Progenitor cell of endocrine pancreas (in vitro differentiated cells): Measurements from ENCODE around the gene ABR. TPM values are rescaled to one million over a fixed set of nuclear protein-coding genes. Genes with fewer than 3 reads are reported as not detected.

ENCODE experiments used
- DNase-seq: peaks from one replicate; pipeline ENCODE4 v3.0.0; 2021; ENCODE audit warnings: low spot score; ENCODE audit not compliant: unreplicated experiment
- H3K27ac Mint-ChIP-seq: 2 replicates; pipeline ENCODE4 v1.8.0; 2021; ENCODE audit warnings: mild to moderate bottlenecking, moderate library complexity, mixed read lengths
- H3K27me3 Mint-ChIP-seq: 2 replicates; pipeline ENCODE4 v1.8.0; 2021; ENCODE audit warnings: mixed read lengths
- H3K36me3 Mint-ChIP-seq: 2 replicates; pipeline ENCODE4 v1.8.0; 2022; ENCODE audit warnings: mixed read lengths; ENCODE audit not compliant: insufficient read depth
- H3K4me1 Mint-ChIP-seq: 2 replicates; pipeline ENCODE4 v1.8.0; 2021; ENCODE audit warnings: low read depth, mixed read lengths
- H3K4me3 Mint-ChIP-seq: 2 replicates; pipeline ENCODE4 v1.8.0; 2021; ENCODE audit warnings: low read depth, mild to moderate bottlenecking, moderate library complexity, mixed read lengths
- H3K9me3 Mint-ChIP-seq: 2 replicates; pipeline ENCODE4 v1.8.0; 2021; ENCODE audit warnings: low read depth, mixed read lengths
- total RNA-seq: library from RNA; stranded (reverse); gene quantifications from 2 replicates; pipeline ENCODE4 v1.2.1, GENCODE V29; 2021
- TF ChIP-seq, protein P1 (sequence below): fragments of 200-600 bp; sonication (generic); IDR thresholded peaks from one replicate; pipeline ENCODE4 v1.5.0; 2021; ENCODE audit warnings: antibody characterized with exemption, mild to moderate bottlenecking; ENCODE audit not compliant: unreplicated experiment

ABR gene
- total RNA-seq, 1 donor from 2014 or later: 61.0 TPM

DNA sequence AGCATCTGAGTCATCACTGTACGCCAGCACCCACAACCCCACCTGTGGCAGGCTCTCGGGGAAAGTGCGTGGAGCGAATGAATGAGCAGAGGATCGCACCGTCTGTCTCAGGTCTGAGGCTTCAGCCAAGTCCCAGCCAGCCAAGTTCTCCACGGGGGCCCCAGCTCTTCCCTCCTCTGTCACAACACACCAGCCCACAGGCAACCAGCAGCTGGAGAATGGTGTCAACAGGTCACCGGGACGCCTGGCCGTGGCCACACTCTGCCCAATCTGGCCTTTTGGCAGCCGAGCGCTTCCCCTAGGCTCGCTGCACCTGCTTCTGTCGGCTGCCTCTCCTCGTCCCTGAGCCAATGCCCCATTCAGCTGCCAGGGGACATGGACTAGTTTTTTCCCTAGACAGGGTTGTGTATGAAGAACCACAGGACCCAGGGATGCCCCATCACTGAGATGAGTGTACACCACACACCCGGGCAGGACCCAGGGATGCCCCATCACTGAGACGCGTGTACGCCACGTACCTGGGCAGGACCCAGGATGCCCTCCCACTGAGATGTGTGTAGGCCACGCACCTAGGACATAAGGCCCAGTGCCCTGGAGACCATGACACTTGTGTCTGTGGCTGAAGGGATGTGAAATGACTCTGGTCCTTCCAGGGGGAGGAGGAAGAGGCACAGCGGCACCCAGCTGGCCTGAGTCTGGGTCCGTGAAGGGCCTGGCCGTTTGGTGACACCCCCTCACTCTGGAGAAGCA lies 52.8 kb downstream of the ABR start:
- Mint-ChIP-seq H3K27ac (no peak overlapping the region), H3K36me3 (peaks cover 5% of the 10 kb centered on the region)

DNA sequence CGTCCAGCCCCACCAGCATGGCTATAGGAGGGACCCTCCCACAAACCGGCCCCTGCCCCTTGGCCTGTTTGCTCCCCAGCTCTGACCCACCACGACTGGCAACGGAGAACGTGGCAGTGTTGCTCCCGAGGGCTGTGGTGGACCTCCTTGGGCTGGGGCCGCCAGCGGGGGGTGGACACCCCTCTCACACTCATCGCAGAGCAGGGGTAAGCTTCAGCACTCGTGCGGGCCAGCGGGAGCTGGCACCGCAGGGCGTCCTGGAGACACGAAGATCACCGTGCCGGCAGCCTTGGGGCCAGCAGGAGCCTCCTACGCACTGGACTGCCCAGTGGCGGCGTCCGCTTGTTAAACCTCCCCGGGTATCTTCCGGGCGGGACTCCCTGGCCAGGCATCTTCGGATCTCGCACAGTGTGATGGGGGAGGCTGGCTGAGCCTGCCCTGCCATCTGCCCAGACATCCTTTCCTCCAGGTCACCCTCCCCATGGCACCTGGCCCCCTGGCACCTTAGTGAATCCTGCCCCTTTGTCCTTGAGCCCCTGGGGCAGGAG lies 53.5 kb downstream of the ABR start:
- peaks cover 4% of the 10 kb centered on the region for H3K36me3 Mint-ChIP-seq
- peaks cover 4% of the 10 kb centered on the region for H3K27me3 Mint-ChIP-seq
- H3K9me3 Mint-ChIP-seq: peaks cover 2% of the 10 kb centered on the region
- no peak overlapping the region for H3K27ac Mint-ChIP-seq
- H3K4me3 Mint-ChIP-seq: no peak overlapping the region
- peaks cover 7% of the 10 kb centered on the region for H3K4me1 Mint-ChIP-seq
- no peak for DNase-seq
- TF ChIP-seq, protein P1, sequence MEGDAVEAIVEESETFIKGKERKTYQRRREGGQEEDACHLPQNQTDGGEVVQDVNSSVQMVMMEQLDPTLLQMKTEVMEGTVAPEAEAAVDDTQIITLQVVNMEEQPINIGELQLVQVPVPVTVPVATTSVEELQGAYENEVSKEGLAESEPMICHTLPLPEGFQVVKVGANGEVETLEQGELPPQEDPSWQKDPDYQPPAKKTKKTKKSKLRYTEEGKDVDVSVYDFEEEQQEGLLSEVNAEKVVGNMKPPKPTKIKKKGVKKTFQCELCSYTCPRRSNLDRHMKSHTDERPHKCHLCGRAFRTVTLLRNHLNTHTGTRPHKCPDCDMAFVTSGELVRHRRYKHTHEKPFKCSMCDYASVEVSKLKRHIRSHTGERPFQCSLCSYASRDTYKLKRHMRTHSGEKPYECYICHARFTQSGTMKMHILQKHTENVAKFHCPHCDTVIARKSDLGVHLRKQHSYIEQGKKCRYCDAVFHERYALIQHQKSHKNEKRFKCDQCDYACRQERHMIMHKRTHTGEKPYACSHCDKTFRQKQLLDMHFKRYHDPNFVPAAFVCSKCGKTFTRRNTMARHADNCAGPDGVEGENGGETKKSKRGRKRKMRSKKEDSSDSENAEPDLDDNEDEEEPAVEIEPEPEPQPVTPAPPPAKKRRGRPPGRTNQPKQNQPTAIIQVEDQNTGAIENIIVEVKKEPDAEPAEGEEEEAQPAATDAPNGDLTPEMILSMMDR: no peak

More for the DNA sequence above, 52.8 kb downstream of the ABR start:
- Mint-ChIP-seq H3K4me3 (no peak overlapping the region), H3K9me3 (peaks cover 2% of the 10 kb centered on the region), H3K27me3 (peaks cover 4% of the 10 kb centered on the region), H3K4me1 (peaks cover 7% of the 10 kb centered on the region)
- DNase-seq: no peak
- TF ChIP-seq, protein P1: no peak

DNA sequence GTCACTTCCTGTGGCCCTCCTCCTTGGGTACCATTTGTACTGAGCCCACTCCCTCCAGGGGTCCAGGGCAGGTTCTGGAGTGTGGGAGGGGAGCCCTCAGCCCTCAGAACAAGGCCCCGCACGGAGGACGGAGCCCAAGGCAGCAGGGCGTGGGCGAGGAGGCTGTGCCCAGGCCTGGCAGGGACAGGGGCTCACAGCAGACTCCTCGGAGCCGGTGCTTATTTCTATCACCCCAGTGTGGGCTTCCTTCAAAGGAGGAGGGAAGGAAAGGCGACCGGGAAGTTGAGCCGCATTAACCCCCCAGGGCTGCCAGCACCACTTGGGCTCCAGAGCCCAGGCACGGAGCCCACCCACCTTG lies 54.0 kb downstream of the ABR start:
- no peak for DNase-seq
- Mint-ChIP-seq H3K27ac (no peak overlapping the region), H3K9me3 (peaks cover 2% of the 10 kb centered on the region), H3K27me3 (peaks cover 4% of the 10 kb centered on the region), H3K4me3 (no peak overlapping the region), H3K36me3 (peaks cover 4% of the 10 kb centered on the region), H3K4me1 (peaks cover 7% of the 10 kb centered on the region)
- TF ChIP-seq, protein P1: no peak

DNA sequence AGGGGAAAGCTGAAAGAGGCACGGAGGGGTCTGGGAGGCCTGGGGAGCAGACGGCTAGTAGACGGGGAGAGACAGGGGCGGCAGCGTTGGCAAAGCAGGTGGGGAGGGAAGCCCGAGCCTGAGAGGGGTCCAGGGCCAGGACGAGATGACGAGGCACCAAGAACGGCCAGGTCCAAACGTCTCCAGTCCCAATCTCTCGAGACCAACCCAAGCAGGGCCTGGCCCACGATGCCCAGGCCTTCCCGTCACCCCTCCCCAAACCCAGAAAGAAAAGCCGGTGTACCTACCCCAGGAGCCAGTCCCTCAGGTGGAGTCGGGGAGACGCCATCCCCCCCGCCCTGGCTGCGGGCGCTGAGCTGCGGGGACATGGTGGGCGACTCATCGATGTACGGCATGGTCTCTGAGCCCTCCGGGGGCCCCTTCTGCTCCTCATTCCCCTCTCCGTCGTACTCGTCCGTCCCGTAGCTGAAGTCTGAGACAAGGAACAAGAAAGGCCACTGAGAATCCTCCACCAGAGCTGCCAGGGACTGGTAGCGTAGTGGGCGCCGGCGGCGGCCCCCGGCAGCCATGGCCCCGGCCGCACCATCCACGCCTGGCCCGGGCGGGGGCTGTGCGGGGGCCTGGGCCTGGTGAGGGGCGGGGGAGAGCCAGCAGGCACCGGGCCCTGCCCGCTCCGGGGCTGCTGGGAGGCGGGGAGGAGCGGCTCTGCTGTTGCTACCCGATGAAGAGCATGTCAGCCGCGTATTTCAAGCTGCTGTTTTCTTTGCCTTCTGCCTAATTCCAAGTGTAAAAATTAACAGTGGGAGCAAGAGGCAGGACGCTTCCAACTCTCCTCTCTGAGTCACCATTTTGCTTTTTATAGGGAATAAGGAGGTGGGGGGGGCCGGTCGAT lies 54.6 kb downstream of the ABR start:
- Mint-ChIP-seq H3K4me1 (peaks cover 7% of the 10 kb centered on the region), H3K27ac (no peak overlapping the region)

More for the DNA sequence above, 54.6 kb downstream of the ABR start:
- Mint-ChIP-seq H3K27me3 (peaks cover 4% of the 10 kb centered on the region), H3K36me3 (peaks cover 4% of the 10 kb centered on the region), H3K9me3 (peaks cover 2% of the 10 kb centered on the region), H3K4me3 (no peak overlapping the region)
- no peak for DNase-seq
- TF ChIP-seq, protein P1: no peak
